ENCODE measurements around the gene CCL3. TPM values are rescaled to one million over a fixed set of nuclear protein-coding genes. Genes with fewer than 3 reads are reported as not detected.

Gene CCL3
- polyA plus RNA-seq, 1 of the 3 experiments (the other 2 are of a cell fraction): not detected

- POLR2A ChIA-PET: no interaction called here
- CTCF ChIA-PET: no interaction called here
- no peak for DNase-seq
- H3K9ac ChIP-seq: no peak overlapping the region
- H3K36me3 ChIP-seq (replicated peaks in 1 of 2; ENCODE audit: control insufficient read depth in 1 of 2, insufficient read depth in 2 of 2, low read length in 1 of 2): no peaks in the 10 kb centered on the region
- 0% methylated on average over 1 of the region's 1 CpG for WGBS (ENCODE audit: low lambda C conversion rate)
- H3K79me2 ChIP-seq (ENCODE audit: insufficient read depth): no peaks in the 10 kb centered on the region
- H3F3A ChIP-seq (replicated peaks; ENCODE audit: insufficient read depth): no peaks in the 10 kb centered on the region
- TF ChIP-seq MXI1 (IDR thresholded peaks at IDR 0.05; ENCODE audit: low read depth, low read length) (no peak), TCF12 (IDR thresholded peaks at IDR 0.05) (no peak), SIN3A (IDR thresholded peaks at IDR 0.05; ENCODE audit: borderline replicate concordance, low read depth, low read length) (no peak), NFIC (IDR thresholded peaks at IDR 0.05; ENCODE audit: borderline replicate concordance) (no peak), USF2 (IDR thresholded peaks at IDR 0.05; ENCODE audit: borderline replicate concordance, low read depth, low read length) (no peak), EZH2phosphoT487 (IDR thresholded peaks at IDR 0.05; ENCODE audit: borderline replicate concordance, low read depth) (no peak), ZBTB33 (IDR thresholded peaks at IDR 0.05; ENCODE audit: borderline replicate concordance, low read depth) (no peak), CHD2 (IDR thresholded peaks at IDR 0.05; ENCODE audit: low read length, partially characterized antibody) (no peak), RAD21 (IDR thresholded peaks at IDR 0.05; ENCODE audit: low read length) (no peak), FOSL2 (IDR thresholded peaks at IDR 0.05; ENCODE audit: borderline replicate concordance, low read depth) (no peak), RCOR1 (IDR thresholded peaks at IDR 0.05; ENCODE audit: low read length) (no peak), POLR2AphosphoS5 (IDR thresholded peaks at IDR 0.05; ENCODE audit: low read depth, low read length) (no peak), TAF1 (IDR thresholded peaks at IDR 0.05; ENCODE audit: borderline replicate concordance, low read depth, low read length) (no peak), GATA2 (CRISPR knock-in tag; IDR thresholded peaks at IDR 0.05) (no peak), FOXM1 (IDR thresholded peaks at IDR 0.05; ENCODE audit: low read depth) (no peak), USF1 (IDR thresholded peaks at IDR 0.05; ENCODE audit: borderline replicate concordance, low read depth) (no peak), REST (IDR thresholded peaks at IDR 0.05; ENCODE audit: low read depth, low read length) (no peak), EP300 (IDR thresholded peaks at IDR 0.05; ENCODE audit: borderline replicate concordance in 1 of 2, low read depth in 1 of 2, low read length in 1 of 2) (no peak)
- H3K4me3 ChIP-seq (ENCODE audit: low read depth in 2 of 2, low read length in 1 of 2): no peak overlapping the region
- H3K27me3 ChIP-seq (ENCODE audit: insufficient read depth): peaks cover 14% of the 10 kb centered on the region
- no peaks in the 10 kb centered on the region for H3K4me1 ChIP-seq (ENCODE audit: control insufficient read depth in 1 of 2, insufficient read depth in 2 of 2, low read depth in 1 of 2, low read length in 1 of 2)
- no peaks in the 10 kb centered on the region for H3K9me2 ChIP-seq
- H2AFZ ChIP-seq (ENCODE audit: low read depth): no peak overlapping the region
- H3K27ac ChIP-seq (ENCODE audit: low read depth in 2 of 2, low read length in 1 of 2): no peak overlapping the region
- H3K4me2 ChIP-seq: no peak overlapping the region
- no peaks in the 10 kb centered on the region for H4K20me1 ChIP-seq (ENCODE audit: insufficient read depth)
- H3K9me3 ChIP-seq: no peaks in the 10 kb centered on the region
Observed at GRCh38 chr17:36095992-36096391, 6.0 kb upstream of the CCL3 start.

Data from SK-N-SH (cell line).